GM23338 (cell line): Measurements from ENCODE around the gene TAT.
A peak's percentile ranks its signal among the peaks of the same experiment; 100 is the strongest.

Source experiments
- CTCF ChIP-seq, 2 experiments: fragments of 200-600 bp in 1 of 2; sonication (generic) in 1 of 2; conservative IDR thresholded peaks; 2 replicates each; pipeline versions ENCODE4 v1.5.1 to v1.6.1; 2016 to 2017; ENCODE audit warnings: antibody characterized with exemption in 2 of 2, low read depth in 2 of 2, mild to moderate bottlenecking in 2 of 2, moderate library complexity in 1 of 2
- EZH2 ChIP-seq: fragments of 200-600 bp; sonication (generic); IDR thresholded peaks from one replicate; pipeline ENCODE4 v1.8.0; 2017; ENCODE audit warnings: antibody characterized with exemption, mild to moderate bottlenecking, low read depth; ENCODE audit not compliant: unreplicated experiment
- EZH2phosphoT487 ChIP-seq: fragments of 200-600 bp; sonication (generic); IDR thresholded peaks from one replicate; pipeline ENCODE4 v1.8.1; 2018; ENCODE audit warnings: antibody characterized with exemption; ENCODE audit not compliant: unreplicated experiment
- POLR2AphosphoS5 ChIP-seq: IDR thresholded peaks from 2 replicates; pipeline ENCODE4 v1.6.1; 2016; ENCODE audit warnings: antibody characterized with exemption, low read depth
- REST ChIP-seq: IDR thresholded peaks from one replicate; pipeline ENCODE4 v1.6.1; 2018; ENCODE audit warnings: antibody characterized with exemption; ENCODE audit not compliant: unreplicated experiment

- TF ChIP-seq EZH2phosphoT487 (no peak), EZH2 (no peak), CTCF (conservative IDR thresholded peaks at IDR 0.05; ENCODE audit: low read depth in 2 of 2) (peak; percentile 68 to 93), REST (no peak), POLR2AphosphoS5 (no peak)
Measured at GRCh38 chr16:71537643-71538042, 39.2 kb downstream of the TAT start.
